Activated T-cell treated with anti-CD3 and anti-CD28 coated beads, Interleukin-2, amount 50 U/mL, for 4 hours (primary cell): Measurements from ENCODE around the gene BAHCC1. TPM values are rescaled to one million over a fixed set of nuclear protein-coding genes. Genes with fewer than 3 reads are reported as not detected.

Experiments
- ATAC-seq, 2 donors: fragments of 200-7000 bp; cut with Tn5 transposase; one replicate each; pipeline ENCODE4 v1.10.0; 2021
- DNase-seq: peaks from one replicate; pipeline ENCODE4 v3.0.0-alpha.2; 2020
- H3K27me3 Mint-ChIP-seq: one replicate; pipeline ENCODE4 v1.8.0; 2021; ENCODE audit warnings: low read depth, mixed read lengths
- H3K36me3 Mint-ChIP-seq: one replicate; pipeline ENCODE4 v1.8.0; 2022; ENCODE audit warnings: mixed read lengths; ENCODE audit not compliant: insufficient read depth
- H3K4me1 Mint-ChIP-seq: one replicate; pipeline ENCODE4 v1.8.0; 2021; ENCODE audit warnings: low read depth, mixed read lengths
- H3K4me3 Mint-ChIP-seq: one replicate; pipeline ENCODE4 v1.8.0; 2021; ENCODE audit warnings: mild to moderate bottlenecking, moderate library complexity, mixed read lengths
- H3K9me3 Mint-ChIP-seq: one replicate; pipeline ENCODE4 v1.8.0; 2021; ENCODE audit warnings: mixed read lengths
- total RNA-seq, 3 donors: library from RNA; stranded (reverse); gene quantifications; one replicate each; pipeline ENCODE4 v1.2.1, GENCODE V29; 2021

The BAHCC1 gene
- total RNA-seq, 3 donors from 2014 or later, result 0.08 to 0.19 (median 0.08) TPM

GRCh38 chr17:81404558-81405165, 9.4 kb downstream of the BAHCC1 start:
- Mint-ChIP-seq H3K4me3 (no peak overlapping the region), H3K4me1 (peaks cover 9% of the 10 kb centered on the region), H3K36me3 (no peaks in the 10 kb centered on the region), H3K9me3 (no peaks in the 10 kb centered on the region), H3K27me3 (peaks cover 87% of the 10 kb centered on the region)
- ATAC-seq (no peak), DNase-seq (no peak)

DNA sequence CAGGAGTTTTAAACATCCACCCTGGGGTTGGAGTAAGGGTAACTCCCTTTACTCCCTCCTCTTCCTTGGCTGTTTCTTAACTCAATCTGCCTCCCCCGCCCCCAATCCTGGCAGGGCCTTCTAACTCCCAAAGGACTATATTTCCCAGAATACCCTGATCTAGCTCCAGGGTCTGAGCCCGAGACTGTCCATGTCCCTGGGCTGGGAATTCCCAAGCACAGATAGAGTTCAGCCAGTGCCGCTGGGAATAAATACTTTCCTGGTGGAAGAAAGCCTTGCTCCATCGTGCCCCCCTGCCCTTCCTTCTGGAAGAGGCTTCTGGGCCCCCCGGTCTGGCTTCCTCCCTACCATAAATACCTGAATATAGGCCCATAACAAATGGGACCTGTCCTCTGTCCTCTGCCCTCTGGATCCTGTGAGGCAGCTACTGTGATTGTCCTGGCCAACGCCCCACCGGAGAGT, 10.2 kb downstream of the BAHCC1 start:
- peaks cover 6% of the 10 kb centered on the region for H3K4me1 Mint-ChIP-seq

DNA sequence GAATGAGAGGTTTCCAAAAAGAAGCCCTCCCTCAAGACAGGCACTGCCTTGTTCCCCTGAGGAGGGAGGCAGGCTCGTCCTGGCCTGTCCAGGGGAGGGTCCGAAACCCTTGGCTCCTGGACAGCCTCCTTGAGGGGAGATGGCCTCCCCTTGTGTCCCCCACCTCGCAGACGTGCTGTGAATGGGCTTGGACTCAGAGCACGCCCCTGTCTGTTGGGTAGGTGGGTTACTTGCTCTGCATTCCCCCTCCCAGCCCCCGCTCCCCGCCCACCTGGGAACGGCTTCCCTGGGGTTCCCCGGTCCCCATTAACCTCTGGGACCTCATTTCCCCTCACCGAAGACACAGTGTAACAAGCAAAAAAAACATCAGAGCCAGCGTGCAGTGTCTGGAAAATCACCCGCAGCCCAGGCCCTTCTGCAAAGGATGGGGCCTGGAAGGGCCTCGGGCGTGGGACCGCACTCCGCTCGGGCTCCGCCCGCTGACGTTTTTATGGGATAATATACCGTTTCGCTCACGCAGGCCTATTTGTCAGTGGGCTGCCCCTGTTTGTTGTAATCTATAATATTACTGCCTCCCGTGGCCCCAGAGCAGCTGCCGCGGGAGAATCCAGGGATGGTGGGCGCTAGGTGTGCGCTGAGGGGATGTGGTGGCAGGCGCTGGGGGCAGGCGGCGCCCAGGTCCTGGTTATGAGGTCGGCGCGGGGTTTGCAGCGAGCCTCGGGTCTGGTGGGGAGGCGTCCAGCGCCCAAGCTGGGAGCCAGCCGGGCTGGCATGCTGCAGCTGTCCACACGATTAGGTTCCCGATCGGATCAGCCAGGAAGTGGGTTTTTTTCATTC, 11.1 kb downstream of the BAHCC1 start:
- ATAC-seq (no peak), DNase-seq (no peak)
- H3K9me3 Mint-ChIP-seq, result no peaks in the 10 kb centered on the region
- peaks cover 75% of the 10 kb centered on the region for H3K27me3 Mint-ChIP-seq
- no peaks in the 10 kb centered on the region for H3K36me3 Mint-ChIP-seq
- peaks cover 4% of the 10 kb centered on the region for H3K4me1 Mint-ChIP-seq
- H3K4me3 Mint-ChIP-seq, result no peak overlapping the region

More for the DNA sequence above, 10.2 kb downstream of the BAHCC1 start:
- peaks cover 84% of the 10 kb centered on the region for H3K27me3 Mint-ChIP-seq
- H3K36me3 Mint-ChIP-seq, result no peaks in the 10 kb centered on the region
- H3K9me3 Mint-ChIP-seq, result no peaks in the 10 kb centered on the region
- DNase-seq (no peak), ATAC-seq (no peak)
- no peak overlapping the region for H3K4me3 Mint-ChIP-seq

DNA sequence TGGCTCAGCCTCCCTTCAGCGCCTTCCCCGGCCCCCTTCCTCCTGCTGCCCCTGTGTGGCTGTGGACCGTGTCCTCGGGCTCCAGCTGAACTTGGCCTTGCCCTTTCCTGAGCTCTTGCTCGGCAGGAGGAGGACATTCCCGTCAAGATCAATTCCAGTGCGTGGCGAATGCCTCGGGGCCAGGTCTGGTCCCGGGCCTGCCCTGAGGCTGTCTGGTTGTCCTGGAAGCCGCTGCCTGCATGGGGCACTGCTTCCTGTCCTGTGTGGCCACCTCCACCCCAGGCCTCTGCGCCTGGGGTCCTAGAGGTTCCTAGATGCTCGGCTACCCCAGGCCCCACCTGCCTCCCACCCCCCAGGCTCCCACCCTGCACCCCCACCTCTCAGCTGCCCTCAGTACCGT, 12.8 kb downstream of the BAHCC1 start:
- no peaks in the 10 kb centered on the region for H3K36me3 Mint-ChIP-seq
- peaks cover 10% of the 10 kb centered on the region for H3K4me1 Mint-ChIP-seq
- no peaks in the 10 kb centered on the region for H3K9me3 Mint-ChIP-seq
- H3K4me3 Mint-ChIP-seq, result no peak overlapping the region
- ATAC-seq (no peak), DNase-seq (no peak)
- peaks cover 58% of the 10 kb centered on the region for H3K27me3 Mint-ChIP-seq

DNA sequence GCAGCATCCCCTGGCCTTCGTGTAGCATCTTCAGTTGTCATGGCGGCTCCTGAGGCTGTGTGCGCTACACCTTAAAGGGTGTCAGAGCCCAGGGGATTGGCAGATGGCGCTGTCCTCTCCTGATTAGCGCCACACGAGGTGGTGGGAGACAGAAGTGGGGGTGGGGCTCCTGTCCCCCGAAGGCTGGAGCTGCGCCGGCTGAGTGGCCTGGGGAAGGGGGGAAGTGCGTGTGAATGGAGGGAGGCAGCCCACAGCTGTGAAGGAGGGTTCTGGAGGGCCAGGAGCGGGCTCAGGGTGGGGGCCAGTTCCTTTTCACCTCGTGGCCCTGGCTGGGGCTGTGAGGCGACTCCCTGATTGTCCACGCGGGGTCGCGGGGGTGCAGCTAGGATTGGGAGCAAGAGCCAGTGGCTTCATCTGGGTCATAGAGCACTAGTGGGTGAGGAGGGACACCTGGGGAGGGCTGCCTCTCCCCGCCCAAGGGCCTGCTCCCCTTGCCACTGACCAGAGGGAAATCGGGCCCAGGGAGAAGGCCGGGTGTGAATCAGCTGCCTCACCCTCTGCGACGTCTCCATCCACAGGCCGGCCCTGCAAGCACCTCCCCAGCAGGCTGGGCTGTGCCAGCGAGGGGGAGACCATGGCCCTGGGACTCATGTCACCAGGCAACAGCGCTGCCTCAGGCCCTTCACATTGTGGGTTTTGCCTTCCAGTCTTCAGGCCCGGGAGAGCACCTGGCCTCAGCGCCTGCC, 14.1 kb downstream of the BAHCC1 start:
- Mint-ChIP-seq H3K27me3 (peaks cover 49% of the 10 kb centered on the region), H3K36me3 (no peaks in the 10 kb centered on the region), H3K9me3 (no peaks in the 10 kb centered on the region), H3K4me3 (no peak overlapping the region), H3K4me1 (peaks cover 15% of the 10 kb centered on the region)
- no peak for DNase-seq
- no peak for ATAC-seq

- Mint-ChIP-seq H3K4me3 (no peak overlapping the region), H3K9me3 (no peaks in the 10 kb centered on the region), H3K36me3 (no peaks in the 10 kb centered on the region), H3K27me3 (peaks cover 37% of the 10 kb centered on the region), H3K4me1 (peaks cover 15% of the 10 kb centered on the region)
- no peak for DNase-seq
- no peak for ATAC-seq
Measured at GRCh38 chr17:81410852-81411251, 15.6 kb downstream of the BAHCC1 start.

DNA sequence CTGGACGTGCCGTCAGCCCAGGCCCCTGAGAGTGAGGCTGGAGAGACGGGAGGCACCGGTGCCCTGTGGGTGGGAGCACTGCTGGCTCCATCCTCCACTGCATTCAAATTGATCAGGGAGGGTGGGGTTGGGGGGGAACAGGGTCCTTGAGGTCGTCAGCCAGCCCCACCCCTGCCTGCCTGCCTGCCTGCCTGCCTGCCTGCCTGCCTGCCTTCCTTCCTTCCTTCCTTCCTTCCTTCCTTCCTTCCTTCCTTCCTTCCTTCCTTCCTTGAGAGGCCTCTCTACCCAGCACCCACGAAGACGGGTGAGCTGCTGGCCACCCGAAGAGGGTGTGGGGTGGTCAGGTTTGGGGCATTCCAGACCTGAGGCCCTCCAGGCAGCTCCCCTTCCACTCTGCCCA, 16.0 kb downstream of the BAHCC1 start:
- Mint-ChIP-seq H3K27me3 (peaks cover 32% of the 10 kb centered on the region), H3K4me3 (no peak overlapping the region), H3K4me1 (peaks cover 16% of the 10 kb centered on the region), H3K9me3 (no peaks in the 10 kb centered on the region), H3K36me3 (no peaks in the 10 kb centered on the region)
- no peak for ATAC-seq
- DNase-seq, result no peak

DNA sequence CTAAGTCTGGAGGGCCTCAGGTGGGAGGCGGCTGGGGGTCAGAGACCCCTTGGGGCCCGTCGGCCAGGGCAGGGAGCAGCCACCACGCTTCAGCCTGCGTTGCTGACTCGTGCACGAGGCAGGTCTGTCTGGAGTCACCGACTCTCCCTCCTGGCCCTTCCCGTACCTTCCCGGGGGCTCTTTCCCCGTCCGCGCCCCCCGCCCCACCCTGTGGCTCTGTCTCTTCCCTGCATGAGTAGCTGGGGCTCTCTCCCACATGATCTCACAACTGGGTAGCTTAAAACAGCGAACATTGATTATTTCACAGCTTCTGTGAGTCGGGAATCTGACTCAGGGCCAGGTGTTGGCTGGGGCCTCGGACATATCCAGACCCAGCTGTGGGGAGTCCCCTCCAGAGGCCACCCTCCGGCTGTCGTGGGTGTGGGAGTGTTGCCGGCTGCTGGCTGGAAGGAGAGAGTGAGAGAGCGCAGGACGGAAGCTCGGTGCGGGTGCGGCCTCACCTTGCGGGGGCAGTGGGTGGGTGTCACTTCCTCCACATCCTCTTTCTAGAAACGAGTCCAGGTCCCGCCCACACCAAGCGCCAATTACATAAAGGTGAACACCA, 17.3 kb downstream of the BAHCC1 start:
- Mint-ChIP-seq H3K36me3 (no peaks in the 10 kb centered on the region), H3K9me3 (no peaks in the 10 kb centered on the region), H3K27me3 (peaks cover 20% of the 10 kb centered on the region), H3K4me3 (peak overlapping the region; percentile 49), H3K4me1 (peaks cover 16% of the 10 kb centered on the region)
- DNase-seq (peak; percentile 56), ATAC-seq (peak; percentile 58 to 77)

GRCh38 chr17:81413497-81414135, 18.4 kb downstream of the BAHCC1 start:
- peaks cover 11% of the 10 kb centered on the region for H3K27me3 Mint-ChIP-seq
- ATAC-seq, result no peak
- H3K36me3 Mint-ChIP-seq, result no peaks in the 10 kb centered on the region
- no peak overlapping the region for H3K4me3 Mint-ChIP-seq
- H3K4me1 Mint-ChIP-seq, result peaks cover 16% of the 10 kb centered on the region
- H3K9me3 Mint-ChIP-seq, result no peaks in the 10 kb centered on the region
- DNase-seq, result no peak

DNA sequence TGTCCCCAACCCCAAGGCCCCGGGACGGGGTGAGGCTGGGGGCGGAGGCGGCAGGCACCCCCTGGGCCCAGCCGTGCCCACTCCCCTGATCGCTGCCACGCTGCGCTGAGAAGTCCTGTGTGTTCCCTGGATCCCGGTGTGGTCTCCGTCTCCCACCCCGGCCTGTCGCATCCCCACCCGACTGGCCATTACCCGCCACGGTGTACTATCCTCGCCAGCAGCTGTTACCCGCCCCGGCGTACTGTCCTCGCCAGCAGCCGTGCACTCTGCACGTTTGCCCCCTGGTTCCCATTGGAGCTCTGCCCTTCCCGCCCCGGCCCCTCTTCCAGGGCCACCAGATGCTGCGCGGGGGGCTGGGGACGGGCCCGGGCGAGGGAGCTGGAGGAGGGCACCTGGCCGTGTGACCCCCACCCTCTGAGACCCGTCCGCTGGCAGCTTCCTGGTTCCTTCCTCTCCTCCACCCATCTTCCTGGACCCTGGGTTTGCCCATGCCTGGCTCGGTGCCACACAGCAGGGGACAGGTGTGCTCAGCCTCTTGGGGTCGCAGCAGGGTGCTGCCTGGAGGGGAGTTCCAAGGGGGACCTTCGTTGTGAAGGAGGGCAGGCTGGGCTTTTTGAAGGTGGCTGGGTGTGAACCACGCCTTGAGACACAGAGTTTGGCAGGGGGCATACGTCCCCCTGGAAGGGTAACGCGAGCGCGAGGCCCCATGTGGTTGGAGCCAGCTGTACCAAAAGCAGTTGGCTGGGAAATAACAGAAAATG, 19.7 kb downstream of the BAHCC1 start:
- ATAC-seq, result no peak
- no peak for DNase-seq
- no peaks in the 10 kb centered on the region for H3K9me3 Mint-ChIP-seq
- no peaks in the 10 kb centered on the region for H3K27me3 Mint-ChIP-seq
- peaks cover 16% of the 10 kb centered on the region for H3K4me1 Mint-ChIP-seq
- no peaks in the 10 kb centered on the region for H3K36me3 Mint-ChIP-seq
- H3K4me3 Mint-ChIP-seq, result no peak overlapping the region

GRCh38 chr17:81415681-81416080, 20.4 kb downstream of the BAHCC1 start:
- Mint-ChIP-seq H3K27me3 (no peaks in the 10 kb centered on the region), H3K4me3 (no peak overlapping the region), H3K36me3 (no peaks in the 10 kb centered on the region), H3K9me3 (no peaks in the 10 kb centered on the region), H3K4me1 (peaks cover 16% of the 10 kb centered on the region)
- ATAC-seq (no peak), DNase-seq (no peak)

- Mint-ChIP-seq H3K36me3 (no peaks in the 10 kb centered on the region), H3K4me3 (no peak overlapping the region), H3K4me1 (peaks cover 13% of the 10 kb centered on the region), H3K9me3 (no peaks in the 10 kb centered on the region), H3K27me3 (no peaks in the 10 kb centered on the region)
- ATAC-seq, result no peak
- DNase-seq, result no peak
Measured at GRCh38 chr17:81416612-81417011, 21.4 kb downstream of the BAHCC1 start.

DNA sequence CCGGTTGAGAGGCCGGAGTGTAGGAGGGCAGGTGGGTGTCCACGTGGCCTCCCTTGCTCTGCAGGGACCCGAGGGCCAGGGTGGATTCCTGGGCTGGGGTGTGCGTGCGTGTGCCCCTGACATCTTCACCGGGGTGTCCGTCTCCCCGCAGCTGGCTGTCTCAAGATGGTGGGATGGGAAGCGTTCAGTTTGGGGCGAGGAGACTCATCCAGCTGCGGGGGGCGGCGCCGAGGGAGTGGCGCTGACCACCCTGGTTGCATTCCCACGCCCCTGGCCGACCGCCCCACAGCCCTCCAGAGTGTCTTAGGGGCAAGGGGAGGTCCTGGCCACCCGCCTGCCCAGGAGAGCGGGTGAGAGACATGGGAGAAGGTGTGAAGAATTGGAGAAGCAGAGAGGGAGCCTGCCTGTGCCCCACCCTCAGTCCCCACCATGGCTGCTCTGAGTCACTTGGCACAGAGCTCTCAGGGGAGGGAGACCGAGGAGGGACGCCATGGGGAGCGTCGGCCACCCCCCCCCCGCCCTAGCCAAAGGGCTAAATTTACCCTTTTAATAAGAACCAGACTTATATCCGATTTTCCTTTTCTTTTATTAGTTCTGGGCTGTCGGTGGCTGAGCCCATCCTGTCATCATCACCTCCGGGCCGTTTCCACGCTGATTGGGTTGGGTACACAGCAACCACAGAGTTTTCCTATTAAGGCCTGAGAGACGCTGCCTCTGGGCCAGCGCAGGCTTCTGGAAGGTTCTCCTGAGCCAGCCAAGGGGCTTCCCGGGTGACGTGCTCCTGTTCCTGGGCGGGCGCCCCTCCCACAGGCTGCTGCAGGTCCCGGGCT, 22.0 kb downstream of the BAHCC1 start:
- Mint-ChIP-seq H3K4me3 (no peak overlapping the region), H3K27me3 (no peaks in the 10 kb centered on the region), H3K9me3 (no peaks in the 10 kb centered on the region), H3K4me1 (peaks cover 12% of the 10 kb centered on the region), H3K36me3 (no peaks in the 10 kb centered on the region)
- DNase-seq, result no peak
- no peak for ATAC-seq
